Activated CD4-positive, alpha-beta T cell treated with anti-CD3 and anti-CD28 coated beads, Interleukin-2, amount 10 ng/mL, durations not matched to agents 24 days and 14 days (primary cell): ENCODE measurements around the gene MCL1. TPM values are rescaled to one million over a fixed set of nuclear protein-coding genes. Genes with fewer than 3 reads are reported as not detected.
"Not testable (repeated sequence)": the region's sequence is repeated elsewhere in the genome, so short reads cannot be mapped to it uniquely, and the experiment has no call there.

Source experiments
- DNase-seq: peaks from one replicate; pipeline ENCODE4 v3.0.0; 2022
- H3K27ac Mint-ChIP-seq: one replicate; pipeline ENCODE4 v1.8.0; 2022; ENCODE audit warnings: mild to moderate bottlenecking, mixed read lengths
- H3K27me3 Mint-ChIP-seq: one replicate; pipeline ENCODE4 v1.8.0; 2022; ENCODE audit warnings: mixed read lengths
- H3K36me3 Mint-ChIP-seq: one replicate; pipeline ENCODE4 v1.8.0; 2022; ENCODE audit warnings: low read depth, mild to moderate bottlenecking, mixed read lengths
- H3K4me1 Mint-ChIP-seq: one replicate; pipeline ENCODE4 v1.8.0; 2021; ENCODE audit warnings: mixed read lengths
- H3K4me3 Mint-ChIP-seq: one replicate; pipeline ENCODE4 v1.8.0; 2022; ENCODE audit warnings: mild to moderate bottlenecking, moderate library complexity, mixed read lengths
- H3K9me3 Mint-ChIP-seq: one replicate; pipeline ENCODE4 v1.8.0; 2021; ENCODE audit warnings: mixed read lengths
- intact Hi-C: fragments of 100-400 bp; cut with micrococcal nuclease; formaldehyde crosslinking; loops from one replicate; pipeline ENCODE4 v1.15.1; 2023
- total RNA-seq: library from RNA; stranded (reverse); gene quantifications from 2 replicates; pipeline ENCODE4 v1.2.3, GENCODE V29; 2022

Gene MCL1
- total RNA-seq, 1 donor from 2014 or later = 280 TPM

DNA sequence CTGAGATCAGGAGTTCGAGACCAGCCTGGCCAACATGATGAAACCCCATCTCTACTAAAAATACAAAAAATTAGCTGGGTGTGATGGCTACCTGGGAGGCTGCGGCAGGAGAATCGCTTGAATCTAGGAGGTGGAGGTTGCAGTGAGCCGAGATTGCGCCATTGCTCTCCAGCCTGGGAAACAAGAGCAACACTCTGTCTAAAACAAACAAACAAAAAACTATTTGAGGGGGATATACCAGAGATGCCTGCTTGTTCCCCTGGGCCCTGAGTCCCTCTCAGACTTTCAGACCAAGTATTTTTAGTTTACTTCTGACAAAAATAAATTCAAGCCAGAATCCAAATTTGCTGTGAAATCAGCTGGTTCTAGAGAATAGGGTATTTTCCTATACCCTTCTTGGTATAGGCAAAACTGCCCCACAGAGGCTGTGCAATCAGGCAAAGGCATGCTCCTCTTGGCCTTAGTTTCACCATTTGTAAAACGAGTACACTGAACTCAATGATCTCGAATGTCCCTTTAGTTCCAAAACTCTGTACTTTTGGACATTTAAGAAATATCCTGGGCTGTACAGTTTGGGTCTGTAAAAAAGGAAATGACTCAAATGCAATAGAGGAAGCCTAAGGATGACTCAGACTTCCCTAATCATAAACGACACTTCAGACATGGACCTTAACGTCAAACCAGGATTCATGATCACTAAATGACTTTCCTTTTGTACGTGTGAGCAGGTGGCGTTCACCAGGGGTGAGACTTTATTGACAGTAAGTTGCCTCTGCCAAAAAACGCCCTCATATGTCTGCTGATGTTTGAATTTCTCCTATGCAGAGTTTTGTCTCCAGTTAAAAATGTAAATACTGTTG is 33.9 kb upstream of the MCL1 start:
- Mint-ChIP-seq H3K27me3 (no peaks in the 10 kb centered on the region), H3K36me3 (peaks cover 51% of the 10 kb centered on the region)
- intact Hi-C loops = loop anchor here (1.0 to 5.0 kb wide), 2 partner anchors 8 to 394 kb away; partner anchors contain the start of genes MINDY1 and PRUNE1

GRCh38 chr1:150612014-150612345 is 32.6 kb upstream of the MCL1 start:
- no peaks in the 10 kb centered on the region for H3K9me3 Mint-ChIP-seq
- H3K4me1 Mint-ChIP-seq = peaks cover 53% of the 10 kb centered on the region
- DNase-seq = no peak
- intact Hi-C loops = loop anchor here (5.0 kb wide), 1 partner anchor 395 kb away; the partner anchor contains the start of genes MINDY1 and PRUNE1
- peaks cover 46% of the 10 kb centered on the region for H3K36me3 Mint-ChIP-seq
- no peaks in the 10 kb centered on the region for H3K27me3 Mint-ChIP-seq
- peak overlapping the region; percentile 95 for H3K27ac Mint-ChIP-seq
- peak overlapping the region; percentile 78 for H3K4me3 Mint-ChIP-seq

More for the DNA sequence above, 33.9 kb upstream of the MCL1 start:
- Mint-ChIP-seq H3K27ac (peak overlapping the region; percentile 95), H3K9me3 (no peaks in the 10 kb centered on the region), H3K4me1 (peaks cover 55% of the 10 kb centered on the region), H3K4me3 (peak overlapping the region; percentile 78)
- DNase-seq = peak; percentile 84

GRCh38 chr1:150610576-150610975 is 31.2 kb upstream of the MCL1 start:
- Mint-ChIP-seq H3K4me1 (peaks cover 44% of the 10 kb centered on the region), H3K4me3 (no peak overlapping the region), H3K9me3 (no peaks in the 10 kb centered on the region), H3K27ac (peak overlapping the region; percentile 95), H3K27me3 (no peaks in the 10 kb centered on the region), H3K36me3 (peaks cover 38% of the 10 kb centered on the region)
- intact Hi-C loops = loop anchor here (5.0 kb wide), 1 partner anchor 397 kb away; the partner anchor contains the start of genes MINDY1 and PRUNE1
- DNase-seq = no peak

DNA sequence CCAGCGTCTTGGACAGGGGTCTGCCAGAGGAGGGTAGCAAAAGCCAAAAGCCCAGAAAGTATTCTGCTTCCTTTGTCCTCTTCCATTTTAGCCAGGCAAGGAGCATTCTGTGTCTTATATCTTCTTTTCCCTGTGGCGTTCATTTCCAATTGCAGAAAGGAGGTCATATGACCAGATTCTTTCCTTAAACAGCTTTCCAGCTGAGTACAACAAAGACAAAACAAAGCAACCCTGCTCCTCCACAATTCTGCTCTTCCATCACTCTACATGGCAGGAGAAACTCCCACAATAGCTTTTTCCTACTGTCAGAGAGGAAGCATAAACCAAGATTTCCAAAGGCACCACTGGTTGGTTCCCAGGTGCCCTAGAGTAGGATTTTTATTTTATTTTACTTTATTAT is 30.3 kb upstream of the MCL1 start:
- H3K27ac Mint-ChIP-seq = peak overlapping the region; percentile 77
- intact Hi-C loops = loop anchor here (5.0 kb wide), 1 partner anchor 398 kb away; the partner anchor contains the start of genes MINDY1 and PRUNE1
- H3K4me1 Mint-ChIP-seq = peaks cover 39% of the 10 kb centered on the region

DNA sequence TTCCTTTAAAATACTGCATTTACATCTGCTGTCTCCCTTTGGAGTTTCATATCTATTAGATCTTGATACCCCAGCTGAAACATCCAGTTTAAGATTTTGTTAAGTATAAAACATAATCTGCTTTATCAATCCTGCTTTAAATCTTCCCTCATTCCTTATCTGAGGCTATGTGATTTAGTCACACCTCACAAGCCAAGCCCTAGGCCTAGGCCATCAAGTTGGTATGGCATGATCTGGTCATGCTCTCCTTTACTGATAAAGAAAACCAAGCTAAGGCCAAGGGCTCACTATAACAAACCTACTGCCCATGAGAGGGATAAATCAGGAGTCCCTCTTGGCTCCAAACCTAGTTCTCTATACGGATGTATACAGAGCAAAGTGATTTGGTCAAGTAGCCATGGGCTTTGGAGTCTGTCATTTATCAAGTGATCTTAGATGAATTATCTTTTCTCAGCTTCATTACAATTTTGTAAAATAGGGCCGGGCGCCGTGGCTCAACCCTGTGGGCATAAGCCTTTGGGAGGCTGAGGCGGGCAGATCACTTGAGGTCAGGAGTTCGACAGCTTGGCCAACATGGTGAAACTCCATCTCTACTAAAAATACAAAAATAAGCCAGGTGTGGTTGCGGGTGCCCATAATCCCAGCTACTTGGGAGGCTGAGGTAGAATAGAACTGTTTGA is 27.2 kb upstream of the MCL1 start:
- intact Hi-C loops = no loop called here
- no peaks in the 10 kb centered on the region for H3K27me3 Mint-ChIP-seq
- H3K36me3 Mint-ChIP-seq = peaks cover 22% of the 10 kb centered on the region
- H3K4me3 Mint-ChIP-seq = no peak overlapping the region
- DNase-seq = no peak
- H3K4me1 Mint-ChIP-seq = peaks cover 26% of the 10 kb centered on the region
- H3K9me3 Mint-ChIP-seq = no peaks in the 10 kb centered on the region
- peak overlapping the region; percentile 44 for H3K27ac Mint-ChIP-seq

More for the DNA sequence above, 30.3 kb upstream of the MCL1 start:
- Mint-ChIP-seq H3K36me3 (peaks cover 32% of the 10 kb centered on the region), H3K27me3 (no peaks in the 10 kb centered on the region), H3K9me3 (no peaks in the 10 kb centered on the region), H3K4me3 (no peak overlapping the region)
- no peak for DNase-seq

- H3K4me3 Mint-ChIP-seq, DNase-seq, H3K27ac Mint-ChIP-seq, intact Hi-C loops, H3K9me3 Mint-ChIP-seq, H3K27me3 Mint-ChIP-seq: not testable (repeated sequence)
- Mint-ChIP-seq H3K36me3 (peaks cover 22% of the 10 kb centered on the region), H3K4me1 (peaks cover 20% of the 10 kb centered on the region)
Measured at GRCh38 chr1:150605451-150605731, 26.0 kb upstream of the MCL1 start.

GRCh38 chr1:150604226-150604588 is 24.8 kb upstream of the MCL1 start:
- Mint-ChIP-seq H3K4me3 (no peak overlapping the region), H3K36me3 (peaks cover 25% of the 10 kb centered on the region), H3K4me1 (peaks cover 17% of the 10 kb centered on the region), H3K9me3 (no peaks in the 10 kb centered on the region), H3K27me3 (no peaks in the 10 kb centered on the region), H3K27ac (peak overlapping the region; percentile 92)
- no peak for DNase-seq
- intact Hi-C loops = no loop called here

DNA sequence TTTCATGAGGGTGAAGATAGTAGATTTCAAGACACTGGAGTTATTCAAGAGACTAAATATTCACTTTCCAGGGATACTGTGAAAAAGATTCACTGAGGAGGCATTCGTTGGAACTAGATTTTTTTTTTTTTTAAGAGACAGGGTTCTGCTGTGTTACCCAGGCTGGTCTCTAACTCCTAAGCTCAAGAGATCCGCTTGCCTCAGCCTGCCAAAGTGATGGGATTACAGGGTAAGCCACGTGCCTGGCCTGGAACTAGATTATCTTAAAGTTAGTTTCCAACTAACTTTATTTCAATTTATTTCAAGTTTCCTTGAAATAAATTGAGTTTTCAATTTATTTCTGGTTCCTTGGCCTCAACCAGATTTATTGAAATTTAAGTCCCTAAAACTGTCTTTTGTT is 24.3 kb upstream of the MCL1 start:
- H3K4me3 Mint-ChIP-seq = no peak overlapping the region
- intact Hi-C loops = no loop called here
- peaks cover 17% of the 10 kb centered on the region for H3K4me1 Mint-ChIP-seq
- no peaks in the 10 kb centered on the region for H3K9me3 Mint-ChIP-seq
- no peaks in the 10 kb centered on the region for H3K27me3 Mint-ChIP-seq
- peak overlapping the region; percentile 71 for H3K27ac Mint-ChIP-seq
- DNase-seq = no peak
- H3K36me3 Mint-ChIP-seq = peaks cover 25% of the 10 kb centered on the region

- peaks cover 28% of the 10 kb centered on the region for H3K36me3 Mint-ChIP-seq
- H3K9me3 Mint-ChIP-seq, H3K4me3 Mint-ChIP-seq, DNase-seq, H3K27ac Mint-ChIP-seq, intact Hi-C loops, H3K27me3 Mint-ChIP-seq: not testable (repeated sequence)
- peaks cover 17% of the 10 kb centered on the region for H3K4me1 Mint-ChIP-seq
Measured at GRCh38 chr1:150602372-150602771, 23.0 kb upstream of the MCL1 start.

- intact Hi-C loops = no loop called here
- no peak for DNase-seq
- Mint-ChIP-seq H3K9me3 (no peaks in the 10 kb centered on the region), H3K27ac (no peak overlapping the region), H3K36me3 (peaks cover 30% of the 10 kb centered on the region), H3K4me3 (no peak overlapping the region), H3K4me1 (peaks cover 16% of the 10 kb centered on the region), H3K27me3 (no peaks in the 10 kb centered on the region)
Measured at GRCh38 chr1:150601540-150601939, 22.1 kb upstream of the MCL1 start.

- H3K36me3 Mint-ChIP-seq = peaks cover 29% of the 10 kb centered on the region
- H3K9me3 Mint-ChIP-seq, H3K27me3 Mint-ChIP-seq, H3K4me1 Mint-ChIP-seq, DNase-seq, H3K4me3 Mint-ChIP-seq, H3K27ac Mint-ChIP-seq, intact Hi-C loops: not testable (repeated sequence)
Measured at GRCh38 chr1:150598346-150598745, 18.9 kb upstream of the MCL1 start.

DNA sequence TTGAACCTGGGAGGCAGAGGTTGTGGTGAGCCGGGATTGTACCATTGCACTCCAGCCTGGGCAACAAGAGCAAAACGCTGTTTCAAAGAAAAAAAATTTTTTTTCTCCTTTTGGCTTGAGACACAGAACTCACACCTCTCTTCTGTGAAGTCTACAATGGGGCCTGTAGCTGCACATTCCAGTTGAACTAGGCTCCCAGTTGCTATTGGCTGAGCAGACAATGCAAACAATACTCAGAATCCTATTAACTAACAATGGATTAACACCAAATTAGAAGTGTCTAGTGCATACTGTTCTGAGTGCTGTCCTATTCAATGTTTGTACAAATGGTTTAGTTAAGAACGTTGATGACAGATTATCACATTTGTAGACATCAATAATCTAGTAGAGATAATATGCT is 17.6 kb upstream of the MCL1 start:
- H3K36me3 Mint-ChIP-seq = peaks cover 31% of the 10 kb centered on the region
- DNase-seq = no peak
- H3K4me3 Mint-ChIP-seq = no peak overlapping the region
- no peaks in the 10 kb centered on the region for H3K9me3 Mint-ChIP-seq
- no peak overlapping the region for H3K27ac Mint-ChIP-seq
- H3K27me3 Mint-ChIP-seq = no peaks in the 10 kb centered on the region
- intact Hi-C loops = no loop called here
- peaks cover 2% of the 10 kb centered on the region for H3K4me1 Mint-ChIP-seq

GRCh38 chr1:150596095-150596892 is 16.9 kb upstream of the MCL1 start:
- Mint-ChIP-seq H3K4me1 (peaks cover 2% of the 10 kb centered on the region), H3K27ac (no peak overlapping the region), H3K4me3 (no peak overlapping the region), H3K9me3 (no peaks in the 10 kb centered on the region), H3K27me3 (no peaks in the 10 kb centered on the region), H3K36me3 (peaks cover 29% of the 10 kb centered on the region)
- no peak for DNase-seq
- intact Hi-C loops = no loop called here

DNA sequence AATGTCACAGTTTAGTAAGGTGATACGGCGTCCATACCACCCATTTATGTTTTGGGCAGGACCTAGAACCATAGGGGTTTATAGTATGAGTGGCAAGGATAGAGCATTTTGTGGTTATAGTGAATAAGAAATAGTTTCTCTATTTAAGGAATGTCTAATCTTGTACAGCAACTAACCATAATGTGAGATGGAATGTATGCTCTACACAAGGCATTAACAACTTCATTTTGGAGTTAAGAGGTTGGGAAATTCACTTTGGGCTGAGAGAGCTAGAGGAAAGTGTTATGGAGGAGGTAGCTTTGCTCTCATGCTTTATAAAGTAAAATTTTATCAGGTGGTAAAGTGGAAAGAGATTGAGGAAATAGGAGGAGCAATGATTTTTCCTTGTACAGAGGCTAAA is 3.0 kb upstream of the MCL1 start:
- H3K27ac Mint-ChIP-seq = no peak overlapping the region
- H3K27me3 Mint-ChIP-seq = no peaks in the 10 kb centered on the region
- H3K4me1 Mint-ChIP-seq = peaks cover 21% of the 10 kb centered on the region
- DNase-seq = no peak
- intact Hi-C loops = no loop called here
- H3K36me3 Mint-ChIP-seq = peaks cover 32% of the 10 kb centered on the region
- no peaks in the 10 kb centered on the region for H3K9me3 Mint-ChIP-seq
- H3K4me3 Mint-ChIP-seq = no peak overlapping the region
